Adrenal gland (tissue), 12 donors: ENCODE data around the gene GPD1. TPM values are rescaled to one million over a fixed set of nuclear protein-coding genes. Genes with fewer than 3 reads are reported as not detected.

Experiments used
- polyA plus RNA-seq, 3 donors: library from polyadenylated mRNA; stranded (reverse); fragments of 200-250 nt in 2 of 3; fragments of 350-450 nt in 1 of 3; fragmentation: Illumina TruSeq in 1 of 3; extraction: RNeasy Lipid Tissue Mini Kit (QIAGEN cat#74804) in 1 of 3; gene quantifications; one replicate each; pipeline ENCODE4 v1.2.3, GENCODE V29; 2013 to 2014
- total RNA-seq, 9 donors: library from RNA; depleted of rRNA in 4 of 9; stranded (reverse); fragments of >200 nt in 4 of 9; fragments of 120-200 nt in 1 of 9; fragmentation: NEBNext Ultra II Directional in 1 of 9; extraction: Animal tissue kit (Norgen Biotek cat#: 25700) in 1 of 9; gene quantifications; one replicate each; pipeline versions ENCODE4 v1.1.0 to v1.2.4, GENCODE V29; 2013 to 2023
- donor health status: healthy with polysubstance abuse.
- donor health status: Bipolar disorder and iron deficiency.
- donor health status: DM: yes; HTN: yes; CAD: no.
- donor health status: DM: no; HTN: no; CAD: no.
- donor health status: DM: no; HTN: no; CAD: no.
- donor health status: DM: yes; HTN: yes; CAD: no.

The GPD1 gene
- total and polyA plus RNA-seq, 12 donors = 0.43 to 36.9 (median 2.6) TPM

Other genes starting within 250 kb of the GPD1 start
- gene FAIM2, start 200.1 kb upstream of the GPD1 start, total RNA-seq = 10 to 100 TPM in 3 of 9 donors, 1 to 10 TPM in 5, under 1 TPM in 1; 0.35 to 46.1 (median 3.1) TPM
- gene FAIM2, start 200.1 kb upstream of the GPD1 start, polyA plus RNA-seq = 10 to 100 TPM; 13.4 to 50.8 (median 45.9) TPM
- gene AQP2, start 153.3 kb upstream of the GPD1 start, total RNA-seq = 10 to 100 TPM in 3 of 9 donors, 1 to 10 TPM in 3, under 1 TPM in 2, not detected in 1; 0.10 to 53.2 (median 4.6) TPM
- 10 to 100 TPM in 1 of 3 donors, under 1 TPM in 2; 0.40 to 81.0 (median 0.61) TPM for gene AQP2, start 153.3 kb upstream of the GPD1 start, polyA plus RNA-seq
- 1 to 10 TPM in 2 of 9 donors, under 1 TPM in 6, not detected in 1; 0.22 to 1.5 (median 0.48) TPM for gene AQP5, start 142.1 kb upstream of the GPD1 start, total RNA-seq
- gene AQP5, start 142.1 kb upstream of the GPD1 start, polyA plus RNA-seq = 1 to 10 TPM; 1.5 to 2.6 (median 1.6) TPM
- under 1 TPM in 2 of 9 donors, not detected in 7; 0.28 to 0.29 TPM for gene AQP6, start 131.1 kb upstream of the GPD1 start, total RNA-seq
- gene AQP6, start 131.1 kb upstream of the GPD1 start, polyA plus RNA-seq = 1 to 10 TPM in 1 of 3 donors, under 1 TPM in 1, not detected in 1; 0.20 to 1.1 TPM
- gene RACGAP1, start 78.5 kb upstream of the GPD1 start, total RNA-seq = 10 to 100 TPM in 2 of 9 donors, 1 to 10 TPM in 7; 5.0 to 28.4 (median 6.3) TPM
- gene RACGAP1, start 78.5 kb upstream of the GPD1 start, polyA plus RNA-seq = 1 to 10 TPM; 1.3 to 5.0 (median 3.1) TPM
- 1 to 10 TPM in 2 of 9 donors, under 1 TPM in 6, not detected in 1; 0.65 to 1.2 (median 0.81) TPM for gene ASIC1, start 46.4 kb upstream of the GPD1 start, total RNA-seq
- gene ASIC1, start 46.4 kb upstream of the GPD1 start, polyA plus RNA-seq = 1 to 10 TPM in 1 of 3 donors, under 1 TPM in 2; 0.47 to 1.3 (median 0.71) TPM
- 10 to 100 TPM; 25.0 to 64.3 (median 49.6) TPM for gene SMARCD1, start 18.7 kb upstream of the GPD1 start, total RNA-seq
- 10 to 100 TPM; 22.9 to 65.0 (median 24.0) TPM for gene SMARCD1, start 18.7 kb upstream of the GPD1 start, polyA plus RNA-seq
- 100 to 1,000 TPM in 5 of 9 donors, 10 to 100 TPM in 4; 61.2 to 150 (median 120) TPM for gene COX14, start 8.2 kb downstream of the GPD1 start, total RNA-seq
- gene COX14, start 8.2 kb downstream of the GPD1 start, polyA plus RNA-seq = 10 to 100 TPM; 78.8 to 98.5 (median 86.3) TPM
- gene CERS5, start 63.4 kb downstream of the GPD1 start, total RNA-seq = 10 to 100 TPM; 19.4 to 48.1 (median 36.8) TPM
- gene CERS5, start 63.4 kb downstream of the GPD1 start, polyA plus RNA-seq = 100 to 1,000 TPM in 1 of 3 donors, 10 to 100 TPM in 2; 35.8 to 110 (median 98.8) TPM
- gene LIMA1, start 179.5 kb downstream of the GPD1 start, total RNA-seq = 100 to 1,000 TPM in 3 of 9 donors, 10 to 100 TPM in 6; 44.3 to 134 (median 92.8) TPM
- 10 to 100 TPM; 49.8 to 84.7 (median 61.0) TPM for gene LIMA1, start 179.5 kb downstream of the GPD1 start, polyA plus RNA-seq